B cell (primary cell): ENCODE results near the gene SNRPB. TPM values are rescaled to one million over a fixed set of nuclear protein-coding genes. Genes with fewer than 3 reads are reported as not detected.
A peak's percentile ranks its signal among the peaks of the same experiment; 100 is the strongest.

Experiments
- ATAC-seq: fragments of 200-7000 bp; cut with Tn5 transposase; one replicate; pipeline ENCODE4 v1.10.0; 2021; ENCODE audit warnings: low read depth, mild to moderate bottlenecking, moderate number of reproducible peaks, moderate library complexity
- CTCF ChIA-PET: fragments of 350-600 bp; sonication (Branson Sonifier 250); formaldehyde crosslinking; loops from one replicate; lab custom pipeline; 2021; ENCODE audit warnings: antibody characterized with exemption, inconsistent platforms; lab: Charles Lee
- POLR2A ChIA-PET: fragments of 350-600 bp; sonication (Branson Sonifier 250); formaldehyde crosslinking; loops from one replicate; lab custom pipeline; 2021; ENCODE audit warnings: antibody characterized with exemption; lab: Charles Lee
- DNase-seq: peaks from one replicate; pipeline ENCODE4 v3.0.0; 2013
- H2AFZ ChIP-seq: 2 replicates; pipeline ENCODE4 v1.6.1; 2012; ENCODE audit warnings: mild to moderate bottlenecking, low read depth, low read length; ENCODE audit not compliant: insufficient read depth, poor library complexity, severe bottlenecking
- H3K27ac ChIP-seq, 2 donors: 1 replicate in 1 of 2; 2 replicates in 1 of 2; pipeline ENCODE4 v1.5.1; 2012 to 2013; ENCODE audit warnings: low read length in 2 of 2, mild to moderate bottlenecking in 2 of 2, moderate library complexity in 1 of 2
- H3K27me3 ChIP-seq, 4 experiments: fragments of 200-600 bp in 1 of 4; sonication (generic) in 1 of 4; replicated peaks in 1 of 4; 1 replicate in 2 of 4; 2 replicates in 2 of 4; pipeline versions ENCODE4 v1.6.1 to v1.7.0; 2013 to 2016; ENCODE audit warnings: low read length in 3 of 4, mild to moderate bottlenecking in 2 of 4, mixed read lengths in 1 of 4, moderate library complexity in 1 of 4; ENCODE audit not compliant: insufficient read depth in 4 of 4, control insufficient read depth in 3 of 4; ENCODE audit errors: control extremely low read depth in 1 of 4
- H3K36me3 ChIP-seq, 2 experiments: replicated peaks in 1 of 2; 1 replicate in 1 of 2; 2 replicates in 1 of 2; pipeline versions ENCODE4 v1.6.1 to v1.7.1; 2013; ENCODE audit warnings: low read length in 1 of 2; ENCODE audit not compliant: insufficient read depth in 2 of 2, control insufficient read depth in 1 of 2; ENCODE audit errors: control extremely low read depth in 1 of 2, extremely low read depth in 1 of 2
- H3K4me1 ChIP-seq, 2 donors: fragments of 200-600 bp in 1 of 2; sonication (generic) in 1 of 2; 1 replicate in 1 of 2; 2 replicates in 1 of 2; pipeline versions ENCODE4 v1.5.1 to v1.6.1; 2013 to 2017; ENCODE audit warnings: low read length in 2 of 2; ENCODE audit not compliant: control insufficient read depth in 2 of 2, insufficient read depth in 2 of 2
- H3K4me2 ChIP-seq: replicated peaks from 2 replicates; pipeline ENCODE3; 2012; ENCODE audit warnings: mild to moderate bottlenecking, low read depth, low read length; ENCODE audit not compliant: poor library complexity, severe bottlenecking
- H3K4me3 ChIP-seq, 5 experiments: fragments of 200-600 bp in 1 of 5; sonication (generic) in 1 of 5; 1 replicate in 3 of 5; 2 replicates in 2 of 5; pipeline versions ENCODE4 v1.5.1 to v1.7.0; 2011 to 2016; ENCODE audit warnings: low read length in 4 of 5, mild to moderate bottlenecking in 4 of 5, low read depth in 2 of 5, control low read depth in 1 of 5, moderate library complexity in 1 of 5; ENCODE audit not compliant: insufficient read depth in 1 of 5; ENCODE audit errors: control extremely low read depth in 1 of 5, extremely low read depth in 1 of 5
- H3K79me2 ChIP-seq: fragments of 200-600 bp; sonication (generic); one replicate; pipeline ENCODE4 v1.6.0; 2016; ENCODE audit warnings: low read length; ENCODE audit not compliant: control insufficient read depth, insufficient read depth
- H3K9ac ChIP-seq: fragments of 200-600 bp; sonication (generic); 2 replicates; pipeline ENCODE4 v1.6.1; 2017; ENCODE audit warnings: mild to moderate bottlenecking, low read length, moderate library complexity
- H3K9me3 ChIP-seq, 3 donors: one replicate each; pipeline versions ENCODE4 v1.6.1 to v1.7.1; 2013; ENCODE audit warnings: low read length in 2 of 3; ENCODE audit not compliant: control insufficient read depth in 2 of 3, insufficient read depth in 1 of 3; ENCODE audit errors: control extremely low read depth in 1 of 3
- H4K20me1 ChIP-seq: 2 replicates; pipeline ENCODE4 v1.6.0; 2012; ENCODE audit warnings: mild to moderate bottlenecking, low read length; ENCODE audit not compliant: insufficient read depth, control insufficient read depth, poor library complexity, severe bottlenecking
- H3K27ac Mint-ChIP-seq: one replicate; pipeline ENCODE4 v1.8.0; 2021; ENCODE audit warnings: mixed read lengths
- H3K27me3 Mint-ChIP-seq: one replicate; pipeline ENCODE4 v1.8.0; 2021; ENCODE audit warnings: mixed read lengths
- H3K4me1 Mint-ChIP-seq: one replicate; pipeline ENCODE4 v1.8.0; 2021; ENCODE audit warnings: mixed read lengths
- H3K4me3 Mint-ChIP-seq: one replicate; pipeline ENCODE4 v1.8.0; 2021; ENCODE audit warnings: mixed read lengths
- H3K9me3 Mint-ChIP-seq: one replicate; pipeline ENCODE4 v1.8.0; 2022; ENCODE audit warnings: mixed read lengths; ENCODE audit not compliant: insufficient read depth
- EZH2 ChIP-seq: IDR thresholded peaks from 2 replicates; pipeline ENCODE4 v1.6.1; 2012; ENCODE audit warnings: borderline replicate concordance, low read depth, mild to moderate bottlenecking, moderate library complexity, low read length; ENCODE audit not compliant: insufficient read depth, poor library complexity, severe bottlenecking
- WGBS: methylation state at CpG from one replicate; pipeline ENCODE4 v1.1.5; 2013; ENCODE audit warnings: missing lambda C conversion rate; ENCODE audit not compliant: insufficient coverage; 5-methylcytosine and 5-hydroxymethylcytosine counted together
- intact Hi-C: fragments of 100-400 bp; cut with micrococcal nuclease; formaldehyde crosslinking; loops from one replicate; pipeline ENCODE4 v1.10.0; 2022
- polyA plus RNA-seq: library from polyadenylated mRNA; depleted of rRNA; stranded (reverse); fragments of >200 nt; gene quantifications from 2 replicates; pipeline ENCODE4 v1.2.3, GENCODE V29; 2012
- total RNA-seq, 2 donors: library from RNA; stranded (reverse); fragments of 120-200 nt in 1 of 2; gene quantifications; 1 replicate in 1 of 2; 2 replicates in 1 of 2; pipeline versions ENCODE4 v1.2.3 to v1.2.4, GENCODE V29; 2013 to 2022
- TF ChIP-seq, protein P1 (sequence below): fragments of 200-600 bp; IDR thresholded peaks from one replicate; pipeline ENCODE4 v1.8.0; 2022; ENCODE audit warnings: antibody characterized with exemption, mild to moderate bottlenecking

SNRPB gene
- total and polyA plus RNA-seq, 2 donors (not counting 1 experiment from before 2014, with no cell fraction given): 123 to 151 TPM

DNA sequence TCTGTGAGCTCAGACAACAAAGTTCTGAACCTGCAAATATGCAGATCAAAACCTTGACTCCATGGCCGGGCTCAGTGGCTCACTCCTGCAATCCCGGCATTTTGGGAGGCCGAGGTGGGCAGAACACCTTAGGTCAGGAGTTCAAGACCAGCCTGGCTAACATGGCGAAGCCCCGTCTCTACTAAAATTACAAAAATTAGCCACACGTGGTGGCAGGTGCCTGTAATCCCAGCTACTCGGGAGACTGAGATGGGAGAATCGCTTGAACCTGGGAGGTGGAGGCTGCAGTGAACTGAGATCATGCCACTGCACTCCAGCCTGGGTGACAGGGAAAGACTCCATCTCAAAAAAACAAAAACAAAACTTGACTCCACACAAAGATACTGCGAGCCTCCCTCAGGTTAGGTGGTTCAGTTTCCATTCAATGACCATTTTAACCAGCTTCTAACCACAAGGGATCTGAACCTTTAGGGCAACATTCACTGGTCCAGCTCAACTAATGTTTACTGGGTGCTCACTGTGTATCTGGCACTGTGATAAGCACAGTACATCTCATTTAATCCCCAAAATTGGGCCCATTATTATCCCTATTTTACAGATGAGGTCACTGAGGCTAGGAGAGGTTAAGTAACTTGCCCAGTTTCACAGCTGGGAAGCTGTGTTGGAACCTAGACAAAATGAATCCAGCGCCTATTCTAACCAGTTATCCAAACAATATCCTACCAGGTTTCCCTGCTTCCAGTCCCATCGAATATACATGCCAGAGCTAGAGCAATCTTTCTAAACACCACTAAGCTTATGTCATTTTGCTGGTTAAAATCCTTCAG, 1.8 kb downstream of the SNRPB start:
- 84% methylated on average over 5 of the region's 11 CpGs for WGBS
- CTCF ChIA-PET: interaction anchor here (0.6 to 1.7 kb wide), 5 partner anchors 13 to 275 kb away, joined by 3 to 5 read pairs (median 3); no protein-coding TSS in a partner anchor
- H3K9me3 Mint-ChIP-seq: no peaks in the 10 kb centered on the region
- H3K9me3 ChIP-seq: peaks cover 0 to 1% (median 0%) of the 10 kb centered on the region in 3 donors
- TF ChIP-seq, protein P1, sequence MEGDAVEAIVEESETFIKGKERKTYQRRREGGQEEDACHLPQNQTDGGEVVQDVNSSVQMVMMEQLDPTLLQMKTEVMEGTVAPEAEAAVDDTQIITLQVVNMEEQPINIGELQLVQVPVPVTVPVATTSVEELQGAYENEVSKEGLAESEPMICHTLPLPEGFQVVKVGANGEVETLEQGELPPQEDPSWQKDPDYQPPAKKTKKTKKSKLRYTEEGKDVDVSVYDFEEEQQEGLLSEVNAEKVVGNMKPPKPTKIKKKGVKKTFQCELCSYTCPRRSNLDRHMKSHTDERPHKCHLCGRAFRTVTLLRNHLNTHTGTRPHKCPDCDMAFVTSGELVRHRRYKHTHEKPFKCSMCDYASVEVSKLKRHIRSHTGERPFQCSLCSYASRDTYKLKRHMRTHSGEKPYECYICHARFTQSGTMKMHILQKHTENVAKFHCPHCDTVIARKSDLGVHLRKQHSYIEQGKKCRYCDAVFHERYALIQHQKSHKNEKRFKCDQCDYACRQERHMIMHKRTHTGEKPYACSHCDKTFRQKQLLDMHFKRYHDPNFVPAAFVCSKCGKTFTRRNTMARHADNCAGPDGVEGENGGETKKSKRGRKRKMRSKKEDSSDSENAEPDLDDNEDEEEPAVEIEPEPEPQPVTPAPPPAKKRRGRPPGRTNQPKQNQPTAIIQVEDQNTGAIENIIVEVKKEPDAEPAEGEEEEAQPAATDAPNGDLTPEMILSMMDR: no peak
- TF ChIP-seq EZH2: no peak
- peak overlapping the region; percentile 72 for H3K27ac Mint-ChIP-seq
- peaks cover 31% of the 10 kb centered on the region for H3K79me2 ChIP-seq
- H3K4me2 ChIP-seq: peak overlapping the region; percentile 91
- peaks cover 3 to 45% of the 10 kb centered on the region in 2 experiments for H3K36me3 ChIP-seq
- ATAC-seq: no peak
- POLR2A ChIA-PET: interaction anchor here (0.9 to 1.2 kb wide), 2 partner anchors 8 to 40 kb away, joined by 3 read pairs; partner anchors contain the start of gene ZNF343
- H3K27me3 Mint-ChIP-seq: no peaks in the 10 kb centered on the region
- peak overlapping the region; percentile 92 for H3K9ac ChIP-seq
- peak overlapping the region in 1 of 5 experiments; percentile 96 for H3K4me3 ChIP-seq
- H3K27ac ChIP-seq: peak overlapping the region in 1 of 2 donors; percentile 96
- peak overlapping the region; percentile 75 for H3K4me3 Mint-ChIP-seq
- H3K27me3 ChIP-seq: no peaks in the 10 kb centered on the region
- intact Hi-C loops: no loop called here
- H3K4me1 Mint-ChIP-seq: peaks cover 39% of the 10 kb centered on the region
- H3K4me1 ChIP-seq: peaks cover 19 to 20% of the 10 kb centered on the region in 2 donors
- H4K20me1 ChIP-seq: peaks cover 62% of the 10 kb centered on the region
- no peak overlapping the region for H2AFZ ChIP-seq
- DNase-seq: no peak

DNA sequence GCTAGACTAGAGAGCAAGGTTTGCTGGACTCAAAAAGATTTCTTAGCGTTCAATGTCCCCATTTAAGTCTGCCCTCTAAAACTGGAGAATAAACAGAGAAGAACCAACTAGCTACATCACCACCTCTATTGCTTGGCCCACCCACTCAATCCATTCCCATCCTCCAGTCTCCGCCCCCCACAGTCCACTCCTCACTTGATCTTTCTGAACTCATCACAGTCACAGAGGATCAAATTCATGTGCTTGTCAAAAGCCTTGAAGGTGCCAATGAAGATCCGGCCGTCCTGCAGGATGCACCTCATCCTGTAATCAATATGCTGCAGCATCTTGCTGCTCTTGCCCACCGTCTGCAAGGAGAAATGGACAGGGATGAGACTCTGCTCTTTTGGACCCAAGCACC, 3.2 kb downstream of the SNRPB start:
- TF ChIP-seq, protein P1: no peak
- no peak for TF ChIP-seq EZH2
- Mint-ChIP-seq H3K27me3 (no peaks in the 10 kb centered on the region), H3K4me3 (no peak overlapping the region), H3K4me1 (peaks cover 39% of the 10 kb centered on the region), H3K9me3 (no peaks in the 10 kb centered on the region), H3K27ac (no peak overlapping the region)
- Histone ChIP-seq H3K27ac (no peak overlapping the region), H3K4me3 (no peak overlapping the region), H3K4me2 (no peak overlapping the region), H3K36me3 (peaks cover 8 to 59% of the 10 kb centered on the region in 2 experiments), H2AFZ (no peak overlapping the region), H3K4me1 (peaks cover 19 to 20% of the 10 kb centered on the region in 2 donors), H3K9me3 (no peaks in the 10 kb centered on the region), H4K20me1 (peaks cover 75% of the 10 kb centered on the region), H3K79me2 (peaks cover 31% of the 10 kb centered on the region), H3K27me3 (no peaks in the 10 kb centered on the region), H3K9ac (no peak overlapping the region)
- ChIA-PET CTCF (interaction anchor here (1.0 to 1.7 kb wide), 4 partner anchors 11 to 260 kb away, joined by 4 to 6 read pairs (median 5); no protein-coding TSS in a partner anchor), POLR2A (no interaction called here)
- WGBS: 98% methylated on average over 5 of the region's 5 CpGs
- DNase-seq: no peak
- intact Hi-C loops: no loop called here
- no peak for ATAC-seq
